A549 (cell line): ENCODE results near the gene MYL4. TPM values are rescaled to one million over a fixed set of nuclear protein-coding genes. Genes with fewer than 3 reads are reported as not detected.
"Not testable (repeated sequence)": the region's sequence is repeated elsewhere in the genome, so short reads cannot be mapped to it uniquely, and the experiment has no call there.

ENCODE experiments used
- ATAC-seq, 2 experiments: fragments of 200-7000 bp in 1 of 2; fragments of >200 bp in 1 of 2; cut with Nextera tagmentation in 1 of 2; cut with Tn5 transposase in 1 of 2; 3 replicates each; pipeline versions ENCODE4 v1.8.0 to v1.9.1; 2018 to 2020; ENCODE audit warnings: mild to moderate bottlenecking in 1 of 2, moderate library complexity in 1 of 2
- CTCF ChIA-PET: fragments of 300-600 bp; sonication (Branson Sonifier 250); formaldehyde crosslinking; extraction: SDS; loops from one replicate; lab custom pipeline; 2021; ENCODE audit warnings: antibody characterized with exemption, inconsistent platforms; lab: Yijun Ruan, JAX
- POLR2A ChIA-PET: fragments of 350-600 bp; formaldehyde crosslinking; extraction: SDS; loops from one replicate; lab custom pipeline; 2021; ENCODE audit warnings: antibody characterized with exemption, inconsistent platforms; lab: Yijun Ruan, JAX
- DNase-seq, 2 experiments: peaks; one replicate each; pipeline versions ENCODE4 v3.0.0 to v3.0.0-alpha.2; 2011 to 2016; ENCODE audit warnings: low read depth in 1 of 2, low spot score in 1 of 2
- FAIRE-seq: peaks from 2 replicates; lab custom pipeline; 2011; peaks lifted over from hg19 to GRCh38; lab: Jason Lieb, UNC
- H3K27ac ChIP-seq, 2 experiments: fragments of >200 bp; sonication (Bioruptor Twin); formaldehyde crosslinking; 3 replicates each; pipeline ENCODE4 v1.5.1; 2016 to 2017
- H3K4me1 ChIP-seq: fragments of >200 bp; sonication (Bioruptor Twin); formaldehyde crosslinking; 3 replicates; pipeline ENCODE4 v1.6.1; 2016
- H3K4me2 ChIP-seq: fragments of >200 bp; sonication (Bioruptor Twin); formaldehyde crosslinking; 3 replicates; pipeline ENCODE4 v1.6.1; 2016
- H3K4me3 ChIP-seq: fragments of >200 bp; sonication (Bioruptor Twin); formaldehyde crosslinking; 3 replicates; pipeline ENCODE4 v1.5.1; 2016
- H3K9me3 ChIP-seq: fragments of >200 bp; sonication (Bioruptor Twin); formaldehyde crosslinking; 3 replicates; pipeline ENCODE4 v1.6.1; 2016
- BCL3 ChIP-seq: fragments of >200 bp; sonication (Bioruptor Twin); formaldehyde crosslinking; IDR thresholded peaks from 3 replicates; pipeline ENCODE4 v1.6.1; 2016
- CEBPB ChIP-seq, 2 experiments: fragments of >200 bp in 1 of 2; sonication (Bioruptor Twin) in 1 of 2; formaldehyde crosslinking in 1 of 2; IDR thresholded peaks; 2 replicates each; pipeline ENCODE4 v1.6.1; 2012 to 2016
- CHD2 ChIP-seq: fragments of 150-350 bp; IDR thresholded peaks from 2 replicates; pipeline ENCODE4 v1.6.1; 2014; ENCODE audit warnings: low read length; ENCODE audit not compliant: partially characterized antibody
- FOSB ChIP-seq: fragments of 250-450 bp; sonication (Bioruptor Pico); IDR thresholded peaks from 2 replicates; pipeline ENCODE4 v1.5.0; 2020; ENCODE audit warnings: mild to moderate bottlenecking, moderate library complexity
- GATA3 ChIP-seq: IDR thresholded peaks from 2 replicates; pipeline ENCODE4 v1.6.1; 2012; ENCODE audit warnings: borderline replicate concordance
- HMGXB4 ChIP-seq: fragments of 250-450 bp; sonication (Bioruptor Pico); IDR thresholded peaks from 2 replicates; pipeline ENCODE4 v1.5.0; 2021; ENCODE audit warnings: mild to moderate bottlenecking, moderate library complexity, borderline replicate concordance
- HOXB5 ChIP-seq: fragments of 250-450 bp; sonication (Bioruptor Pico); IDR thresholded peaks from 2 replicates; pipeline ENCODE4 v1.5.0; 2020; ENCODE audit warnings: mild to moderate bottlenecking, moderate library complexity
- MAX ChIP-seq: IDR thresholded peaks from 2 replicates; pipeline ENCODE4 v1.6.1; 2012
- MAZ ChIP-seq: fragments of 150-350 bp; IDR thresholded peaks from 2 replicates; pipeline ENCODE4 v1.6.1; 2014; ENCODE audit warnings: antibody characterized with exemption, low read depth, low read length, borderline replicate concordance
- POLR2AphosphoS2 ChIP-seq: conservative IDR thresholded peaks from 2 replicates; pipeline ENCODE4 v1.6.1; 2012; ENCODE audit warnings: low read length, improper control_type of control experiment, inconsistent platforms
- RCOR1 ChIP-seq: fragments of 150-350 bp; IDR thresholded peaks from 2 replicates; pipeline ENCODE4 v1.6.1; 2014; ENCODE audit warnings: antibody characterized with exemption, low read length, low read depth
- RFX5 ChIP-seq: fragments of 450-650 bp; IDR thresholded peaks from 2 replicates; pipeline ENCODE4 v1.7.1; 2014; ENCODE audit warnings: antibody characterized with exemption, mild to moderate bottlenecking, moderate library complexity
- RNF2 ChIP-seq: fragments of 200-600 bp; sonication (generic); IDR thresholded peaks from 2 replicates; pipeline ENCODE4 v1.6.1; 2016; ENCODE audit warnings: low read depth, mild to moderate bottlenecking, antibody characterized with exemption, moderate library complexity, borderline replicate concordance
- TP53 ChIP-seq: fragments of 250-450 bp; sonication (Bioruptor Pico); IDR thresholded peaks from 2 replicates; pipeline ENCODE4 v1.5.0; 2021; ENCODE audit warnings: mild to moderate bottlenecking, moderate library complexity
- USF2 ChIP-seq: fragments of 450-650 bp; IDR thresholded peaks from 2 replicates; pipeline ENCODE4 v1.6.1; 2014; ENCODE audit warnings: antibody characterized with exemption
- WGBS: methylation state at CpG from one replicate; pipeline ENCODE4 v1.1.6; 2017; ENCODE audit errors: missing lambda C conversion rate; 5-methylcytosine and 5-hydroxymethylcytosine counted together
- polyA plus RNA-seq, 4 experiments: library from polyadenylated mRNA; depleted of rRNA in 3 of 4; stranded (reverse); fragments of >200 nt; fragmentation: RNase III in 1 of 4; extraction: RNeasy Plus Mini Kit Qiagen cat#74134 plus additional on column Dnase treatment in 1 of 4; gene quantifications; 2 replicates in 3 of 4; 3 replicates in 1 of 4; pipeline ENCODE4 v1.2.3, GENCODE V29; 2011 to 2017

MYL4 gene
- polyA plus RNA-seq, 2 of the 4 experiments (the other 2 are of a cell fraction) = not detected

DNA sequence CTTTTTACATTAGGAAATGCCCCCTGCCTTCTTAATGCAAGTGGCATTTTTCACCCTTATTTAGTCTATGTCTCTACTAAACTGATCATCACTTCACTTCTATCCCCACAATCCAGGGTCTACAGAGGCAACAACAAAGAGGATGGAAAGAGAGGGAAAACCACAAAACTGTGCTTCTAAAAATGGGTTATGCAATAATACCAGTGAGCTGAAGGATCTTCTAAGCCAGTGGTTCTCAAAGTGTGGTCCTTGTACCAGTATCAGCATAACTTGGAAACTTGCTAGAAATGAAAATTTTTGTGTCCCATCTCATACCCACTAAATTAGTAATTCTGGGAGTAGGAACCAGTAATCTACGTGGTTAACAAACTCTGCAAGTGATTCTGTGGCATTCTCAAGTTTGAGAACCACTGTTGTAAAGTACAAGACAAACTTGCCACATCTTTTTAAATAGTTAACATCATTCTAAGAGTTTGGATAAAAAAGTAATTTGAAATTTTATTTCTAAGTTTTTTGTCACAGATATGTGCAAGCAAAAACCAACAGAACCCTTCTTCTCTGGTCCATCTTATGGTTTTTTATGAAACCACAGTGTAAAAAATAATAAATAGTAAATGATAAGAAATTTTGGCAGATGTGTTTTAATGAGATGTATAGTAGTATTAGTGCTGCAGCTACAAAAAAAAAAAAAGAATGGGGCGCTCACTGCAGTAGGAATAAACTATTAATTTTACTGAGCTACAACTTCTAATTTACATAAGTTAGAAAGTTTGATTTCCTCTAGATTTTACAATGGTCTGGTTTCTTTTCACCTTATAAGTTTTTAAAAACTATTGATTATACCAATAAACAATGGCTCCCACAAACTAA lies 36.2 kb upstream of the MYL4 start:
- Histone ChIP-seq H3K4me3 (no peak overlapping the region), H3K4me1 (no peaks in the 10 kb centered on the region), H3K9me3 (no peaks in the 10 kb centered on the region), H3K27ac (no peak overlapping the region), H3K4me2 (no peak overlapping the region)
- ATAC-seq = no peak
- TF ChIP-seq MAZ (no peak), CEBPB (IDR thresholded peaks at IDR 0.05) (peak in 1 of 2 experiments; percentile 30; a peak in 1 of 4 replicates), HOXB5 (CRISPR knock-in tag) (no peak)
- CTCF ChIA-PET = interaction anchor here (1.4 kb wide), 1 partner anchor 231 kb away, joined by 3 read pairs; no protein-coding TSS in a partner anchor
- FAIRE-seq = no peak
- no peak for DNase-seq
- WGBS = 93% methylated on average over 2 of the region's 2 CpGs
- POLR2A ChIA-PET = interaction anchor here (0.9 kb wide), 1 partner anchor 16 kb away, joined by 3 read pairs; the partner anchor contains the start of gene CDC27

GRCh38 chr17:47174823-47175222 lies 34.3 kb upstream of the MYL4 start:
- H3K27ac ChIP-seq, POLR2A ChIA-PET, DNase-seq, FAIRE-seq, ATAC-seq, H3K4me1 ChIP-seq, H3K4me2 ChIP-seq, H3K4me3 ChIP-seq, H3K9me3 ChIP-seq: not testable (repeated sequence)
- 91% methylated on average over 8 of the region's 8 CpGs for WGBS
- CTCF ChIA-PET = interaction anchor here (1.5 kb wide), 1 partner anchor 24 kb away, joined by 5 read pairs; no protein-coding TSS in a partner anchor

GRCh38 chr17:47176389-47176826 lies 32.7 kb upstream of the MYL4 start:
- Histone ChIP-seq H3K9me3 (no peaks in the 10 kb centered on the region), H3K4me1 (peaks cover 4% of the 10 kb centered on the region; the same call in 1 of the 3 replicates), H3K4me3 (no peak overlapping the region), H3K27ac (no peak overlapping the region), H3K4me2 (no peak overlapping the region)
- no peak for ATAC-seq
- WGBS = 87% methylated on average over 2 of the region's 2 CpGs
- no peak for FAIRE-seq
- TF ChIP-seq POLR2AphosphoS2 (no peak), FOSB (CRISPR knock-in tag) (no peak), RCOR1 (no peak)
- ChIA-PET POLR2A (no interaction called here), CTCF (no interaction called here)
- DNase-seq = no peak

DNA sequence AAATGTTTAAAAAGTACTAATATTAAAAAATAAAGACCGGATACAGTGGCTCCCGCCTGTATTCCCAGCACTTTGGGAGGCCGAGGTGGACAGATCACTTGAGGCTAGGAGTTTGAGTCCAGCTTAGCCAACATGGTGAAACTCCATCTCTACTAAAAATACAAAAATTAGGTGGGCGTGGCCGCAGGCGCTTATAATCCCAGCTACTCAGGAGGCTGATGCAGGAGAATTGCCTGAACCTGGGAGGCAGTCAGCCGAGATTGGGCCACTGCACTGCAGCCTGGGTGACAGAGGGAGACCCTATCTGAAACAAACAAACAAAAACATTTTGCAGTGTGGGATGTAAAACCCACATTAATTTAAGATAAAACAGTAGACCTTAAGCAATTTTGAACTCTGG lies 31.9 kb upstream of the MYL4 start:
- CTCF ChIA-PET = interaction anchor here (1.3 kb wide), 1 partner anchor 52 kb away, joined by 3 read pairs; no protein-coding TSS in a partner anchor
- H3K27ac ChIP-seq = no peak overlapping the region
- H3K4me3 ChIP-seq = no peak overlapping the region
- H3K9me3 ChIP-seq = no peaks in the 10 kb centered on the region
- H3K4me2 ChIP-seq = no peak overlapping the region
- POLR2A ChIA-PET = no interaction called here
- no peak for TF ChIP-seq MAX
- H3K4me1 ChIP-seq = peaks cover 5% of the 10 kb centered on the region; the same call in 2 of the 3 replicates
- FAIRE-seq = no peak
- WGBS = 91% methylated on average over 7 of the region's 7 CpGs
- no peak for DNase-seq
- ATAC-seq = no peak

GRCh38 chr17:47179141-47179540 lies 30.0 kb upstream of the MYL4 start:
- Histone ChIP-seq H3K27ac (no peak overlapping the region), H3K9me3 (no peaks in the 10 kb centered on the region), H3K4me3 (no peak overlapping the region), H3K4me1 (peaks cover 23% of the 10 kb centered on the region; the same call in 2 of the 3 replicates), H3K4me2 (no peak overlapping the region)
- FAIRE-seq (no peak), DNase-seq (no peak), ATAC-seq (no peak)
- TF ChIP-seq RFX5 = no peak
- CTCF ChIA-PET = no interaction called here
- 89% methylated on average over 3 of the region's 3 CpGs for WGBS
- POLR2A ChIA-PET = no interaction called here

- no peak overlapping the region for H3K27ac ChIP-seq
- CTCF ChIA-PET = no interaction called here
- WGBS = 78% methylated on average over 1 of the region's 1 CpG
- H3K4me1 ChIP-seq = peaks cover 29% of the 10 kb centered on the region; the same call in 2 of the 3 replicates
- POLR2A ChIA-PET = no interaction called here
- no peak overlapping the region for H3K4me2 ChIP-seq
- ATAC-seq (no peak), FAIRE-seq (no peak), DNase-seq (no peak)
- no peak overlapping the region for H3K4me3 ChIP-seq
- no peaks in the 10 kb centered on the region for H3K9me3 ChIP-seq
- TF ChIP-seq CHD2 (no peak), HMGXB4 (CRISPR knock-in tag) (no peak), BCL3 (no peak), MAX (no peak), TP53 (CRISPR knock-in tag) (no peak), RNF2 (no peak), GATA3 (no peak), USF2 (no peak)
These were observed 28.8 kb upstream of the MYL4 start for GRCh38 chr17:47180337-47180736.
